Measurements from ENCODE around the gene SIPA1L3.
A peak's percentile ranks its signal among the peaks of the same experiment; 100 is the strongest.
"Not testable (repeated sequence)": the region's sequence is repeated elsewhere in the genome, so short reads cannot be mapped to it uniquely, and the experiment has no call there.

Gene SIPA1L3

DNA sequence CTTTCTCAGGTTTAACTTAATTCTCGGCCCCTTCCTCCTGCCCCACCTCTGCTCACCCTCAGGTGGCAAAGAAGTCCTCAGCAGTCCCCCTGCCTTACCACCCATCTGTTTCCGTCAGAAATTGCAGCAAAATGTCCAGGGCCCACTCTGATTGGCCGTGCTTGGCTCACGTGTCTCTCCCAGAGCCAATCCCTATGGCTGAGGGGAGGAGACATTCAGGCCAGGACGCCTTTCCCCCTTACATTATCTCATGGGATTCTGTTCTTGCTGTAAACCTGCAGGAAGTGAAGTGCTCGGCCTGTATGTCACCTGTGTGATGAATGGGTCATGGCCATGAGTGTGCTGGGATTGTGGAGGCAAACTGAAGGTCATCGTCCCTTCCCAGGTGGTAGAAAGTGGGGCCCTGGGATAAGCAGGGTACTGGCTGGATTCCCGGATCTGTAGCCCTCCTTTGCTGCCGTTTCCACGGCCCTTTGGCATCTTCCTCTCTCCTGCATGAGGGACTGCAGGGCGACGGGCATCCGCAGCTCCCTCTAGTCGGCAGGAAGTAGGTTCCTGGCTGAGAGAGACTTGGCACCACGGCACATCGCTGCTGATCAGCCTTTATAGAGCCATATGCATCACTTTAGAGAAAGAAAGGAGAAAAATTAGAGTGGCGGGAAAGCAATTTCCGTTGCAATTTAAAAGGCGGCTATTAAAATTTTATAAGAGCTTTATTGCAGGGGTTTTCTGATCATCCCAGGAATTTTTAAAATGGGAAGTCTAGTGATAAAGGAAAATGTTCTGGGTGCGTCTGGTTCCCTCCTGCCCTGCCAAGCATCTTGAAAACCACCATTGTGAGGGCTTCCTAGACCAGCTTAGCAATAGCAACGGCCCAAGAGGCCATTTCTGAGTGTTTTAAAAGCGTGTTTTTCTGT lies 118.2 kb downstream of the SIPA1L3 start:
- H2BK15ac ChIP-seq (ENCODE audit: low read length): no peak overlapping the region
- H3K23ac ChIP-seq (ENCODE audit: low read depth, low read length, poor library complexity): no peak overlapping the region
- peaks cover 0 to 4% of the 10 kb centered on the region in 2 donors for H3K36me3 ChIP-seq (replicated peaks in 1 of 2; ENCODE audit: control insufficient read depth in 2 of 2, insufficient read depth in 2 of 2, low read length in 2 of 2)
- H3K9ac ChIP-seq (ENCODE audit: low read depth, low read length, poor library complexity): no peak overlapping the region
- no peak overlapping the region for H2AFZ ChIP-seq (ENCODE audit: low read length)
- H3K4me1 ChIP-seq (ENCODE audit: control insufficient read depth in 2 of 2, insufficient read depth in 1 of 2, low read depth in 1 of 2, low read length in 2 of 2): no peaks in the 10 kb centered on the region
- H3K27me3 ChIP-seq (ENCODE audit: control insufficient read depth in 3 of 3, insufficient read depth in 3 of 3, low read depth in 1 of 3, low read length in 3 of 3): no peaks in the 10 kb centered on the region
- no peak overlapping the region for H3K4me2 ChIP-seq (ENCODE audit: insufficient read depth, low read length, poor library complexity, severe bottlenecking)
- peaks cover 2% of the 10 kb centered on the region for H3K79me1 ChIP-seq (ENCODE audit: low read depth, low read length)
- peak overlapping the region; percentile 23 for H3K18ac ChIP-seq (ENCODE audit: low read length)
- no peaks in the 10 kb centered on the region for H3K9me3 ChIP-seq (replicated peaks in 1 of 2; ENCODE audit: control insufficient read depth in 2 of 2, insufficient read depth in 1 of 2, low read depth in 1 of 2, low read length in 2 of 2)
- no peak overlapping the region for H3K27ac ChIP-seq (replicated peaks; ENCODE audit: low read length)
- H3K4me3 ChIP-seq (ENCODE audit: low read length in 2 of 2): no peak overlapping the region
- H3K14ac ChIP-seq (ENCODE audit: low read length): no peak overlapping the region
- no peak overlapping the region for H4K91ac ChIP-seq (ENCODE audit: low read depth, low read length, poor library complexity)
- no CpG with 5 or more reads among the region's 22 CpGs for WGBS, 2 donors (ENCODE audit: extremely low coverage in 2 of 2, insufficient read length in 2 of 2, insufficient replicate concordance in 1 of 2)
- H2BK120ac ChIP-seq (ENCODE audit: low read depth, low read length): no peak overlapping the region
- no peak overlapping the region for H4K8ac ChIP-seq (ENCODE audit: low read depth, low read length)
- H3K4ac ChIP-seq (ENCODE audit: low read length): no peak overlapping the region
- DNase-seq (ENCODE audit: low spot score): no peak
- H2BK12ac ChIP-seq (ENCODE audit: low read length): no peak overlapping the region
- H2BK5ac ChIP-seq (ENCODE audit: low read length): no peak overlapping the region
- no peak overlapping the region for H2AK5ac ChIP-seq (ENCODE audit: low read depth, low read length)

DNA sequence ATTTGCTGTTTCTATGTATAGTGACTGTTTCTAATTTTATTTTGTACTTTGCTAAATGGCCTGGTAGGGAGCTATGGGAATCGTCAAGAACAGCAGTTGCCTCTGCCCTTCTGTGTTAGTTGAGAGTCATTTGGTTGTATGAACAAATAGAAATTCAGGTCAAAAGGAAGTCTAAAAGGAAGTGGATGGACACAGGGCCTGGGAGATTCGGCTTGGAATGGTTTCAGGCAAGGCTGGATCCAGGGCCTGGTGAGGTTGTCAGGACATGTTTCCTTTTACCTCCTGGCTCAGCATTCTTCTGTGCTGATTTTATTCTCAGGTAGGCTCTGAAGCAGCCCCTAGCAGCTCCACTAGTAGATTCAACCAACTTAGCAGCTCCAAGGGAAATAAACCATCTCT lies 118.9 kb downstream of the SIPA1L3 start:
- no CpG with 5 or more reads among the region's 2 CpGs for WGBS, 2 donors (ENCODE audit: extremely low coverage in 2 of 2, insufficient read length in 2 of 2, insufficient replicate concordance in 1 of 2)
- H3K36me3 ChIP-seq (replicated peaks in 1 of 2; ENCODE audit: control insufficient read depth in 2 of 2, insufficient read depth in 2 of 2, low read length in 2 of 2): peaks cover 0 to 9% of the 10 kb centered on the region in 2 donors
- no peak overlapping the region for H3K27ac ChIP-seq (replicated peaks; ENCODE audit: low read length)
- H3K14ac ChIP-seq (ENCODE audit: low read length): no peak overlapping the region
- no peak for DNase-seq (ENCODE audit: low spot score)
- H3K9ac ChIP-seq (ENCODE audit: low read depth, low read length, poor library complexity): no peak overlapping the region
- H3K23ac ChIP-seq (ENCODE audit: low read depth, low read length, poor library complexity): no peak overlapping the region
- no peak overlapping the region for H4K91ac ChIP-seq (ENCODE audit: low read depth, low read length, poor library complexity)
- no peak overlapping the region for H2BK120ac ChIP-seq (ENCODE audit: low read depth, low read length)
- H3K4me1 ChIP-seq (ENCODE audit: control insufficient read depth in 2 of 2, insufficient read depth in 1 of 2, low read depth in 1 of 2, low read length in 2 of 2): no peaks in the 10 kb centered on the region
- H3K4ac ChIP-seq (ENCODE audit: low read length): no peak overlapping the region
- H3K79me1 ChIP-seq (ENCODE audit: low read depth, low read length): peaks cover 2% of the 10 kb centered on the region
- no peak overlapping the region for H2BK5ac ChIP-seq (ENCODE audit: low read length)
- no peak overlapping the region for H2BK12ac ChIP-seq (ENCODE audit: low read length)
- H3K4me2 ChIP-seq (ENCODE audit: insufficient read depth, low read length, poor library complexity, severe bottlenecking): no peak overlapping the region
- H3K4me3 ChIP-seq (ENCODE audit: low read length in 2 of 2): no peak overlapping the region
- no peak overlapping the region for H4K8ac ChIP-seq (ENCODE audit: low read depth, low read length)
- H3K27me3 ChIP-seq (ENCODE audit: control insufficient read depth in 3 of 3, insufficient read depth in 3 of 3, low read depth in 1 of 3, low read length in 3 of 3): no peaks in the 10 kb centered on the region
- H2AFZ ChIP-seq (ENCODE audit: low read length): no peak overlapping the region
- no peak overlapping the region for H2AK5ac ChIP-seq (ENCODE audit: low read depth, low read length)
- H3K9me3 ChIP-seq (replicated peaks in 1 of 2; ENCODE audit: control insufficient read depth in 2 of 2, insufficient read depth in 1 of 2, low read depth in 1 of 2, low read length in 2 of 2): no peaks in the 10 kb centered on the region
- H2BK15ac ChIP-seq (ENCODE audit: low read length): no peak overlapping the region
- no peak overlapping the region for H3K18ac ChIP-seq (ENCODE audit: low read length)

DNA sequence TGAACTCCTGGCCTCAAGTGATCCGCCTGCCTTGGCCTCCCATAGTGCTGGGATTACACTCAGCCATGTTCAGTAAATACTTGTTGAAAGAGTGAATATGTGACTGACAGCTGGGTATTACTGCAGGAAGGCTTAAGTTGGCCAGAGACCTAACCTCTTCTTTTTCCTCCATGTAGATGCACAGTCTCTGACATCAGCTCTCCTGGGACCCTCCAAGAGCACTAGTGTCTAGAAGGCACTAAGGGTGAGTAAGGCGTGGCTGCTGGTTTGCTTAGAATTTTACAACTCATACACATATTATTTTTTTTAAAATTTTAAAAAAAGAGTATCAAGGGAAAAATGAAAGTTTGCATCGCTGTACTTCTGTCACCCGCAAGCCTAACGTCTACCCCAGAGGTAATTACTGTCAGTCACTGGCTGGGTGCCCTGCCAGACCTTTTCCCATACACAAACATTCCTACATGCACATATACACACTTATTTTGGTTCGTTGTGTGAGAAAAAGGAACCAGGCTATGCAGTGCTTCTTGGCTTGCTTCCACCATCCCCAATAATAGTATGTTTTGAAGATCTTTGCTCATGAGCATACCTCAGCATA lies 122.0 kb downstream of the SIPA1L3 start:
- Histone ChIP-seq H2BK12ac (ENCODE audit: low read length) (no peak overlapping the region), H2BK5ac (ENCODE audit: low read length) (no peak overlapping the region), H3K9ac (ENCODE audit: low read depth, low read length, poor library complexity) (no peak overlapping the region), H3K4me3 (ENCODE audit: low read length in 2 of 2) (no peak overlapping the region), H3K4me1 (ENCODE audit: control insufficient read depth in 2 of 2, insufficient read depth in 1 of 2, low read depth in 1 of 2, low read length in 2 of 2) (peaks cover 0 to 4% of the 10 kb centered on the region in 2 donors), H3K4me2 (ENCODE audit: insufficient read depth, low read length, poor library complexity, severe bottlenecking) (no peak overlapping the region), H3K4ac (ENCODE audit: low read length) (no peak overlapping the region), H3K18ac (ENCODE audit: low read length) (no peak overlapping the region), H3K9me3 (replicated peaks in 1 of 2; ENCODE audit: control insufficient read depth in 2 of 2, insufficient read depth in 1 of 2, low read depth in 1 of 2, low read length in 2 of 2) (no peaks in the 10 kb centered on the region), H3K14ac (ENCODE audit: low read length) (no peak overlapping the region), H3K27me3 (ENCODE audit: control insufficient read depth in 3 of 3, insufficient read depth in 3 of 3, low read depth in 1 of 3, low read length in 3 of 3) (no peaks in the 10 kb centered on the region), H2BK120ac (ENCODE audit: low read depth, low read length) (no peak overlapping the region), H3K23ac (ENCODE audit: low read depth, low read length, poor library complexity) (no peak overlapping the region), H2AK5ac (ENCODE audit: low read depth, low read length) (no peak overlapping the region), H3K36me3 (replicated peaks in 1 of 2; ENCODE audit: control insufficient read depth in 2 of 2, insufficient read depth in 2 of 2, low read length in 2 of 2) (peaks cover 0 to 15% of the 10 kb centered on the region in 2 donors), H2BK15ac (ENCODE audit: low read length) (no peak overlapping the region), H4K8ac (ENCODE audit: low read depth, low read length) (no peak overlapping the region), H4K91ac (ENCODE audit: low read depth, low read length, poor library complexity) (no peak overlapping the region), H3K79me1 (ENCODE audit: low read depth, low read length) (peaks cover 2% of the 10 kb centered on the region), H3K27ac (replicated peaks; ENCODE audit: low read length) (no peak overlapping the region), H2AFZ (ENCODE audit: low read length) (no peak overlapping the region)
- DNase-seq (ENCODE audit: low spot score): no peak
- WGBS, 2 donors (ENCODE audit: extremely low coverage in 2 of 2, insufficient read length in 2 of 2, insufficient replicate concordance in 1 of 2): no CpG with 5 or more reads among the region's 6 CpGs

DNA sequence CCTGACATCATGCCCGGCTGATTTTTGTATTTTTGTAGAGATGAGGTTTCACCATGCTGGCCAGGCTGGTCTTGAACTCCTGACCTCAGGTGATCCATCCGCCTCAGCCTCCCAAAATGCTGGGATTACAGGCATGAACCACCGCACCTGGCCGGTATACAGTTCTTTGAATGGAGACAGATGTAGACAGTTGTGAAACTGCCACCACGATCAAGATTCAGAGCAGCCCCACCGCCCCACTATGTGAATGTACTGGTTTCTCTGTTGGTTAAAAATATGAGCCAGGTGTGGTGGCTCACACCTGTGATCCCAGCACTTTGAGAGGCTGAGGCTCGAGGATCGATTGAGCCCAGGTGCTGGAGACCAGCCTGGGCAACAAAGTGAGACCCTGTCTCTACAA lies 123.0 kb downstream of the SIPA1L3 start:
- WGBS, 2 donors (ENCODE audit: extremely low coverage in 2 of 2, insufficient read length in 2 of 2, insufficient replicate concordance in 1 of 2): no CpG with 5 or more reads among the region's 8 CpGs
- H3K23ac ChIP-seq (ENCODE audit: low read depth, low read length, poor library complexity); H2BK12ac ChIP-seq (ENCODE audit: low read length); H2AK5ac ChIP-seq (ENCODE audit: low read depth, low read length); H3K4ac ChIP-seq (ENCODE audit: low read length); H3K4me2 ChIP-seq (ENCODE audit: insufficient read depth, low read length, poor library complexity, severe bottlenecking); H2BK15ac ChIP-seq (ENCODE audit: low read length); H3K9me3 ChIP-seq (replicated peaks in 1 of 2; ENCODE audit: control insufficient read depth in 2 of 2, insufficient read depth in 1 of 2, low read depth in 1 of 2, low read length in 2 of 2); H3K27ac ChIP-seq (replicated peaks; ENCODE audit: low read length); H3K79me1 ChIP-seq (ENCODE audit: low read depth, low read length); H2AFZ ChIP-seq (ENCODE audit: low read length); H3K27me3 ChIP-seq (ENCODE audit: control insufficient read depth in 3 of 3, insufficient read depth in 3 of 3, low read depth in 1 of 3, low read length in 3 of 3); H3K4me3 ChIP-seq (ENCODE audit: low read length in 2 of 2); H4K91ac ChIP-seq (ENCODE audit: low read depth, low read length, poor library complexity); H3K9ac ChIP-seq (ENCODE audit: low read depth, low read length, poor library complexity); H2BK5ac ChIP-seq (ENCODE audit: low read length); DNase-seq (ENCODE audit: low spot score); H3K18ac ChIP-seq (ENCODE audit: low read length); H4K8ac ChIP-seq (ENCODE audit: low read depth, low read length); H3K4me1 ChIP-seq (ENCODE audit: control insufficient read depth in 2 of 2, insufficient read depth in 1 of 2, low read depth in 1 of 2, low read length in 2 of 2); H3K14ac ChIP-seq (ENCODE audit: low read length); H2BK120ac ChIP-seq (ENCODE audit: low read depth, low read length): not testable (repeated sequence)
- H3K36me3 ChIP-seq (replicated peaks in 1 of 2; ENCODE audit: control insufficient read depth in 2 of 2, insufficient read depth in 2 of 2, low read length in 2 of 2): peaks cover 0 to 15% of the 10 kb centered on the region in 2 donors

Measured in neuronal stem cell (in vitro differentiated cells).